Measurements from ENCODE around the gene TNNI2. TPM values are rescaled to one million over a fixed set of nuclear protein-coding genes. Genes with fewer than 3 reads are reported as not detected.

TNNI2 gene
- total RNA-seq = 6.0 TPM in 1 of 2 replicates, not detected in the other

DNA sequence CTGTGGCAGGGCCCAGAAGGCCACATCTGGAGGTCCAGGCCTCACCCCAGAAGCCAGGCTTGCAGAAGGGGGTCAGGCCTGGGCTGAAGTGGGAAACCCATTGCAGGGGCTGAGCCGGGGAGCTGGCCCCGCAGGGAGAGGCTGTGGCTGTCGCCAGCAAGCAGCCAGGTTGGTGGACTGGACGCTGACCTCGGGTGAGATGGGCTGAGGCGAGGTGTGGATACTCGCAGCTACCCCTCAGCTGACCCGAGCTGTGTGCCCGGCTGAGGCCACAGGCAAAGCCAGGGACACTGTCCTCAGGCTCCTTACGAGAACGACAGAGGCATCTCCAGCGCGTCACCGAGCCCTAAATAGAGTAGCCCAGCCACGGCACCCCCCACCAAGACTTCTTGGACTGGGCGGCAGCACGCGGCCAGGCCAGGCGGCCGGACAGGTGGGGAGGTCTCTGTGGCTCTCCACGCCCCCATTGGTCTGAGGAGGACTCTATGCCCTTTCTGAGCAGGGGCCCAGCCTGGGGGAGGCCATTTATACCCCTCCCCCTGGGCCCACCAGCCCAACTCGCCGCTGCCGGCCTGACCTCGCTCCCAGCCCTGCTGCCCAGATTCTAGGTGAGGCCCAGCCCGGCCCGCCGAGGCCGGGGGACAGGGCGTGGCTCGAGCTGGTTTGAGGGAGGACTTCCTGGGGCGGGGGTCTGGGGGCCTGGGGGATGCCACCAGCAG, at the start of gene TNNI2:
Gene TNNI2, plus strand, starts transcription at position 556 of the 719 bp plus-strand sequence. CDS start 716 bp downstream, outside the sequence.

DNA sequence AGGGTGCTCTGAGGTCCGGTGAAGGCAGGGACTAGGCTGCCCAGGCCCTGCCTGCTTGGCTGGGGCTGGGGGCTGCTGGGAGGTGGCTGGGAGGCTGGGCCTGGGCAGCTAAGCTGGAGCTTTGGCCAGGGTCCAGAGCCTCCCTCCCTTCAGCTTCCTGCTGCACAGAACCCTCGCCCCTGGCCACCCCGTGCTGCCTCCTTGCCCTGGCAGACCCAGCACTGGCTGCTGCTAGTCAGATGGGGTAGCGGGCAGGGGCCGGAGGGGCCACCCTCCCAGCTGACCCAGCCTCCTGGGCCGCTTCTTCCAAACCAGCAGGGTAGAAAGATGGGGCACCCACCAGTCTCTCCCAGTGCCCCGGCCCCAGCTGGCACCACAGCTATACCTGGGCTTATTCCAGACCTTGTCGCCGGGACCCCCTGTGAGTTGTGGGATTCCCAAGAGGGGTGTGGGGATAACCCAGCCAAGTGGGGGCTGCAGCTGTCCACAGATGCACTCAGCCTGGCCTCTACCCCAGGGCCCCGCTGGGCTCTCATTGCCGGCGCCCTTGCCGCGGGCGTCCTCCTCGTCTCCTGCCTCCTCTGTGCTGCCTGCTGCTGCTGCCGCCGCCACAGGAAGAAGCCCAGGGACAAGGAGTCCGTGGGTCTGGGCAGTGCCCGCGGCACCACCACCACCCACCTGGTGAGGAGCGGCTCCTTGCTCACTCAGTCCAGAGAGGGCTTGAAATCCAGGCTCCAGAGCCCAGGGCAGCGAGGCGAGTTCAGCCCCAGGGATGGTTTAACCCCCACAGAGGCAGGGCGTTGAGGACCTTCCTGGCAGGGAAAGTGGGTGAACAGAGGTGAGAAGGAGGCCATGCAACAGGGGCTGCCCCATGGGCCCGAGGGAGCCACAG, 3.8 kb upstream of the TNNI2 start, which contains the start of gene SYT8:
Gene SYT8, plus strand, starts transcription at position 212 of the 892 bp plus-strand sequence. Its CDS starts 116 bp downstream, at position 328.

GRCh38 chr11:1852877-1853276, 14.1 kb downstream of the TNNI2 start, which contains the start of gene LSP1:
Gene LSP1 (plus strand): TSS chr11:1853084. CDS start chr11:1853145, 61 bp downstream.

Other genes with a start within 250 kb of the TNNI2 start
- not detected in 2 replicates for gene KRTAP5-2, start 240.7 kb upstream of the TNNI2 start, total RNA-seq
- gene KRTAP5-3, start 230.5 kb upstream of the TNNI2 start, total RNA-seq = not detected in 2 replicates
- gene KRTAP5-4, start 216.8 kb upstream of the TNNI2 start, total RNA-seq = not detected in 2 replicates
- gene KRTAP5-5, start 209.2 kb upstream of the TNNI2 start, total RNA-seq = not detected in 2 replicates
- not detected in 2 replicates for gene KRTAP5-6, start 141.8 kb upstream of the TNNI2 start, total RNA-seq
- gene IFITM10, start 88.4 kb upstream of the TNNI2 start, total RNA-seq = 0.13 and 0.48 TPM in 2 replicates
- gene CTSD, start 75.1 kb upstream of the TNNI2 start, total RNA-seq = 338 and 389 TPM in 2 replicates
- gene SYT8, start 4.0 kb upstream of the TNNI2 start, total RNA-seq = 0.39 TPM in 1 of 2 replicates, not detected in the other
- gene LSP1, start 14.1 kb downstream of the TNNI2 start, total RNA-seq = 1.2 and 2.2 TPM in 2 replicates
- gene PRR33, start 52.9 kb downstream of the TNNI2 start, total RNA-seq = not detected in 2 replicates
- gene TNNT3, start 80.7 kb downstream of the TNNI2 start, total RNA-seq = 12.1 TPM in 1 of 2 replicates, not detected in the other
- 66.0 and 368 TPM in 2 replicates for gene MRPL23, start 108.4 kb downstream of the TNNI2 start, total RNA-seq
- gene H19, start 158.9 kb downstream of the TNNI2 start, total RNA-seq = 25.9 and 579 TPM in 2 replicates